HG03342 (cell line): Measurements from ENCODE around the gene VRK3.
"Not testable (repeated sequence)": the region's sequence is repeated elsewhere in the genome, so short reads cannot be mapped to it uniquely, and the experiment has no call there.

ENCODE experiments used
- ATAC-seq: cut with Tn5 transposase; IDR thresholded peaks from one replicate; pipeline ENCODE4 v1.9.1; 2021; ENCODE audit warnings: mild to moderate bottlenecking, moderate library complexity; ENCODE audit not compliant: unreplicated experiment

The VRK3 gene

GRCh38 chr19:49958144-49958543 lies 67.0 kb downstream of the VRK3 start:
- ATAC-seq: not testable (repeated sequence)

- ATAC-seq: no peak
Observed at GRCh38 chr19:49957262-49957915, 67.8 kb downstream of the VRK3 start.

GRCh38 chr19:49956115-49956495 lies 69.1 kb downstream of the VRK3 start:
- no peak for ATAC-seq

- ATAC-seq: no peak
Observed at GRCh38 chr19:49954933-49955332, 70.2 kb downstream of the VRK3 start.

- ATAC-seq: no peak
Observed at GRCh38 chr19:49954092-49954829, 70.9 kb downstream of the VRK3 start.

- no peak for ATAC-seq
Observed at GRCh38 chr19:49953416-49953815, 71.8 kb downstream of the VRK3 start.

- ATAC-seq: no peak
Observed at GRCh38 chr19:49952906-49953305, 72.3 kb downstream of the VRK3 start.

GRCh38 chr19:49952479-49952836 lies 72.7 kb downstream of the VRK3 start:
- ATAC-seq: no peak

- no peak for ATAC-seq
Observed at GRCh38 chr19:49951806-49952478, 73.2 kb downstream of the VRK3 start.

GRCh38 chr19:49950956-49951526 lies 74.1 kb downstream of the VRK3 start:
- ATAC-seq: no peak

- ATAC-seq: no peak
Observed at GRCh38 chr19:49950590-49950948, 74.6 kb downstream of the VRK3 start.

- no peak for ATAC-seq
Observed at GRCh38 chr19:49949742-49950589, 75.2 kb downstream of the VRK3 start.

GRCh38 chr19:49946415-49946814 lies 78.8 kb downstream of the VRK3 start:
- no peak for ATAC-seq

- ATAC-seq: not testable (repeated sequence)
Observed at GRCh38 chr19:49944567-49944966, 80.6 kb downstream of the VRK3 start.

GRCh38 chr19:49940482-49940791 lies 84.7 kb downstream of the VRK3 start:
- ATAC-seq: no peak

- ATAC-seq: no peak
Observed at GRCh38 chr19:49939721-49940481, 85.3 kb downstream of the VRK3 start.

GRCh38 chr19:49938662-49939061 lies 86.5 kb downstream of the VRK3 start:
- ATAC-seq: no peak

GRCh38 chr19:49937750-49938381 lies 87.3 kb downstream of the VRK3 start:
- peak; percentile 47 for ATAC-seq

GRCh38 chr19:49936549-49936948 lies 88.6 kb downstream of the VRK3 start:
- no peak for ATAC-seq

GRCh38 chr19:49933643-49934042 lies 91.5 kb downstream of the VRK3 start:
- no peak for ATAC-seq
